Pancreas (tissue), 10 donors: ENCODE measurements around the gene ARHGEF25. TPM values are rescaled to one million over a fixed set of nuclear protein-coding genes. Genes with fewer than 3 reads are reported as not detected.

Source experiments
- ATAC-seq, 4 donors: fragments of 200-7000 bp; cut with Tn5 transposase; one replicate each; pipeline versions ENCODE4 v1.8.0 to v1.9.1; 2020; ENCODE audit warnings: mild to moderate bottlenecking in 4 of 4, moderate library complexity in 4 of 4
- DNase-seq, 6 donors: peaks; one replicate each; pipeline ENCODE4 v3.0.0-alpha.2; 2020
- FAIRE-seq: peaks from 2 replicates; lab custom pipeline; 2012; peaks lifted over from hg19 to GRCh38; lab: Jason Lieb, UNC
- H3K27ac ChIP-seq, 4 donors: fragments of 200-600 bp; sonication (generic); 1 replicate in 3 of 4; 2 replicates in 1 of 4; pipeline versions ENCODE4 v1.5.0 to v1.8.0; 2020
- H3K27me3 ChIP-seq, 4 donors: fragments of 200-600 bp; one replicate each; pipeline ENCODE4 v1.8.0; 2021
- H3K36me3 ChIP-seq, 3 donors: fragments of 200-600 bp; sonication (generic) in 1 of 3; one replicate each; pipeline versions ENCODE4 v1.5.0 to v1.8.0; 2020 to 2021
- H3K4me1 ChIP-seq, 3 donors: fragments of 200-600 bp; one replicate each; pipeline ENCODE4 v1.8.0; 2021
- H3K4me3 ChIP-seq, 4 donors: fragments of 200-600 bp; sonication (generic) in 2 of 4; one replicate each; pipeline versions ENCODE4 v1.5.0 to v1.8.0; 2020 to 2021
- H3K9me3 ChIP-seq, 4 donors: fragments of 200-600 bp; one replicate each; pipeline ENCODE4 v1.8.0; 2021
- CTCF ChIP-seq, 4 donors: fragments of 200-600 bp; sonication (generic) in 3 of 4; IDR thresholded peaks; one replicate each; pipeline versions ENCODE4 v1.5.0 to v1.8.0; 2021; ENCODE audit warnings: antibody characterized with exemption in 4 of 4
- WGBS, 2 donors: extraction: QIAGEN DNeasy Blood & Tissue Kit; methylation state at CpG; one replicate each; pipeline ENCODE4 v1.1.7; 2013; 5-methylcytosine and 5-hydroxymethylcytosine counted together
- intact Hi-C, 3 donors: fragments of 100-400 bp; cut with DNase I; formaldehyde crosslinking; loops; one replicate each; pipeline versions ENCODE4 v1.11.1 to v1.14.2; 2022
- polyA plus RNA-seq, 2 donors: library from polyadenylated mRNA; stranded (reverse); fragments of 200-250 nt; gene quantifications; one replicate each; pipeline ENCODE4 v1.2.3, GENCODE V29; 2013
- total RNA-seq, 6 donors: library from RNA; stranded (reverse); fragmentation: NEBNext Ultra II Directional in 4 of 6; extraction: Animal tissue kit (Norgen Biotek cat#: 25700) in 4 of 6; gene quantifications; one replicate each; pipeline versions ENCODE4 v1.2.1 to v1.2.4, GENCODE V29; 2021 to 2023
- donor health status: healthy with polysubstance abuse.
- donor health status: DM: no; HTN: no; CAD: no; lungs with moderate emphysema.
- donor health status: DM: no; HTN: no; CAD: no.
- donor health status: control.
- donor health status: control.
- donor health status: Bipolar disorder and iron deficiency.
- donor health status: DM: yes; HTN: yes; CAD: no.
- donor health status: DM: no; HTN: no; CAD: no.
- donor health status: DM: no; HTN: no; CAD: no.
- donor health status: DM: yes; HTN: yes; CAD: no.

Gene ARHGEF25
- total and polyA plus RNA-seq, 8 donors = 1.8 to 22.1 (median 4.2) TPM

GRCh38 chr12:57590864-57591781 is 20.1 kb upstream of the ARHGEF25 start, which contains the start of gene PIP4K2C:
TSS of gene PIP4K2C (plus strand) at chr12:57591192. CDS start at chr12:57591290, 98 bp downstream.
- Histone ChIP-seq H3K4me3 (peak within 1 kb of the TSS; percentile 71 to 95 (median 91)), H3K27ac (peak within 1 kb of the TSS; percentile 45 to 75 (median 58)), H3K9me3 (no peaks in the 10 kb centered on the region), H3K27me3 (no peaks in the 10 kb centered on the region), H3K36me3 (no peaks in the 10 kb centered on the region), H3K4me1 (peaks cover 3 to 10% (median 6%) of the 10 kb centered on the region in 3 donors)
- TF ChIP-seq CTCF (IDR thresholded peaks at IDR 0.05) = no peak
- FAIRE-seq = no peak
- WGBS, 2 donors = 0 to 1% methylated on average over 69 of the region's 69 CpGs
- intact Hi-C loops = no loop called here
- ATAC-seq = peak; percentile 99 to 100 (median 99)
- DNase-seq = peak; percentile 82 to 95 (median 90)

- Histone ChIP-seq H3K27ac (no peak overlapping the region), H3K27me3 (no peaks in the 10 kb centered on the region), H3K4me3 (peak overlapping the region; percentile 71 to 95 (median 91)), H3K36me3 (no peaks in the 10 kb centered on the region), H3K9me3 (no peaks in the 10 kb centered on the region), H3K4me1 (peaks cover 3 to 10% (median 6%) of the 10 kb centered on the region in 3 donors)
- DNase-seq (no peak), FAIRE-seq (no peak), ATAC-seq (peak in 1 of 4 donors; percentile 57)
- no peak for TF ChIP-seq CTCF (IDR thresholded peaks at IDR 0.05)
- WGBS, 2 donors = 13 to 18% methylated on average over 10 of the region's 10 CpGs
- intact Hi-C loops = no loop called here
Observed at GRCh38 chr12:57591782-57592325, 19.4 kb upstream of the ARHGEF25 start.

- peaks cover 3 to 10% (median 6%) of the 10 kb centered on the region in 3 donors for H3K4me1 ChIP-seq
- intact Hi-C loops = no loop called here
- no peak for ATAC-seq
- H3K9me3 ChIP-seq = no peaks in the 10 kb centered on the region
- no peaks in the 10 kb centered on the region for H3K36me3 ChIP-seq
- H3K27me3 ChIP-seq = no peaks in the 10 kb centered on the region
- no peak overlapping the region for H3K27ac ChIP-seq
- FAIRE-seq = no peak
- DNase-seq = no peak
- no peak overlapping the region for H3K4me3 ChIP-seq
- 54 to 57% methylated on average over 2 of the region's 2 CpGs for WGBS, 2 donors
- TF ChIP-seq CTCF (IDR thresholded peaks at IDR 0.05) = no peak
Observed at GRCh38 chr12:57592551-57593165, 18.6 kb upstream of the ARHGEF25 start.

GRCh38 chr12:57593187-57593586 is 18.0 kb upstream of the ARHGEF25 start:
- no peak for ATAC-seq
- no peak for TF ChIP-seq CTCF (IDR thresholded peaks at IDR 0.05)
- no peaks in the 10 kb centered on the region for H3K27me3 ChIP-seq
- DNase-seq = no peak
- FAIRE-seq = no peak
- intact Hi-C loops = no loop called here
- 73 to 75% methylated on average over 4 of the region's 4 CpGs for WGBS, 2 donors
- H3K4me3 ChIP-seq = no peak overlapping the region
- no peaks in the 10 kb centered on the region for H3K9me3 ChIP-seq
- no peak overlapping the region for H3K27ac ChIP-seq
- H3K36me3 ChIP-seq = no peaks in the 10 kb centered on the region
- peaks cover 3 to 10% (median 6%) of the 10 kb centered on the region in 3 donors for H3K4me1 ChIP-seq
